Effector memory CD8-positive, alpha-beta T cell (primary cell): ENCODE results near the gene CALML6.

ENCODE experiments used
- ATAC-seq: fragments of 150-1000 bp; cut with Tn5 transposase; replicated peaks from 2 replicates; pipeline ENCODE4 v1.10.0; 2021; ENCODE audit warnings: mild to moderate bottlenecking, moderate library complexity
- DNase-seq, 3 experiments: peaks; one replicate each; pipeline ENCODE4 v3.0.0; 2021
- H3K27ac Mint-ChIP-seq, 2 donors: one replicate each; pipeline ENCODE4 v1.8.0; 2022; ENCODE audit warnings: mild to moderate bottlenecking in 2 of 2, mixed read lengths in 2 of 2, moderate library complexity in 2 of 2
- H3K27me3 Mint-ChIP-seq, 2 donors: one replicate each; pipeline ENCODE4 v1.8.0; 2022; ENCODE audit warnings: mixed read lengths in 2 of 2
- H3K36me3 Mint-ChIP-seq: one replicate; pipeline ENCODE4 v1.8.0; 2022; ENCODE audit warnings: mild to moderate bottlenecking, moderate library complexity, mixed read lengths; ENCODE audit not compliant: insufficient read depth
- H3K4me1 Mint-ChIP-seq, 2 donors: one replicate each; pipeline ENCODE4 v1.8.0; 2022; ENCODE audit warnings: low read depth in 2 of 2, mixed read lengths in 2 of 2
- H3K4me3 Mint-ChIP-seq, 2 donors: one replicate each; pipeline ENCODE4 v1.8.0; 2022; ENCODE audit warnings: mild to moderate bottlenecking in 2 of 2, mixed read lengths in 2 of 2, moderate library complexity in 2 of 2
- H3K9me3 Mint-ChIP-seq, 2 donors: one replicate each; pipeline ENCODE4 v1.8.0; 2022; ENCODE audit warnings: mixed read lengths in 2 of 2

The CALML6 gene

GRCh38 chr1:1895060-1895418, 20.0 kb upstream of the CALML6 start:
- H3K36me3 Mint-ChIP-seq: peaks cover 11% of the 10 kb centered on the region
- ATAC-seq (no peak), DNase-seq (no peak)
- peak overlapping the region in 1 of 2 donors; percentile 68 for H3K4me3 Mint-ChIP-seq
- peak overlapping the region in 1 of 2 donors; percentile 84 for H3K27ac Mint-ChIP-seq
- H3K4me1 Mint-ChIP-seq: peaks cover 22 to 25% of the 10 kb centered on the region in 2 donors
- no peaks in the 10 kb centered on the region for H3K9me3 Mint-ChIP-seq
- H3K27me3 Mint-ChIP-seq: peaks cover 9 to 20% of the 10 kb centered on the region in 2 donors

DNA sequence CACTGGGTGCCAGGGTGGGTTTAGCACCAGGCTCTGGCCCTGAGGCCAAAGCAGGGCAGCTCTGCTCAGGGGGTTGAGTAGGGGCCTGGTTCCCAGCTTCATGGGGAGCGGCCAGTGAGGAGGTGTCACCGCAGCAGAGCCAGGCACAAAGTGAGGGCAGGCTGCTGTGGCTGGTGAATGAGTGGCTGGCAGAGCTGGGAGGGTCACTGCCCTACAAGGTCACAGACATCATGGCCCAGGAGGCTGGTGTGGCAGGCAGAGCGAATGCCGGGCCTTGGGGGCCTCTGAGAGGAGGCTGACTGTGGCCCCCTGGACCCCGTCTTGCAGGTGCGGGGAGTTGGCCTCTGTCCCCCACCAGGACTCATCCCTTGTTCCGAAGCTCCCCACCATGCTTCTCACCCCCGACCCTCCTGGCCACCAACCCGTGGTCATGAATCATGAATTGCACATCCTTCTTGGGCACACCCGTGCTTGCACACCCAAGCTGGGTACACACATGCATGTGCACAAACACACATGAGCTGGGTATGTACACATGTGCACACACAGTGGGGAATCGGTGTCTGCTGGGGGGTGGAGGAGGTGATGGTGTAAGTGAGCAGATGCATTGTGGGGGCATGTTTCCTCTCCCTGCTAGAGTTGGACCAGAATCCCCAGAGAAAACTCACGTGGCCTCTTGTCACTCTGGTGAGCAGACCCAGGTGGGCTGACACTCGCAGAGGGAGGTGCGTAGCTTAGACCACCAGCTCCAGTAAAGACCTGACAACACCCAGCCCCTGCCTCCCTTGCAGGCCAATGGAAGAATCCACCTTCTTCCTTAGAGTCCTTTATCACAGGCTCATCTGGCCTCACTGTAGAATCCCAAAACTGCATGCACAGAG, 19.4 kb upstream of the CALML6 start:
- Mint-ChIP-seq H3K9me3 (no peaks in the 10 kb centered on the region), H3K27me3 (peaks cover 9 to 20% of the 10 kb centered on the region in 2 donors), H3K27ac (no peak overlapping the region), H3K4me3 (no peak overlapping the region), H3K4me1 (peaks cover 22 to 25% of the 10 kb centered on the region in 2 donors), H3K36me3 (peaks cover 8% of the 10 kb centered on the region)
- no peak for ATAC-seq
- DNase-seq: no peak

- no peak overlapping the region for H3K27ac Mint-ChIP-seq
- ATAC-seq: no peak
- no peak overlapping the region for H3K4me3 Mint-ChIP-seq
- H3K9me3 Mint-ChIP-seq: no peaks in the 10 kb centered on the region
- no peaks in the 10 kb centered on the region for H3K36me3 Mint-ChIP-seq
- H3K27me3 Mint-ChIP-seq: peaks cover 9 to 20% of the 10 kb centered on the region in 2 donors
- H3K4me1 Mint-ChIP-seq: peaks cover 11 to 14% of the 10 kb centered on the region in 2 donors
- DNase-seq: no peak
Observed at GRCh38 chr1:1898246-1898933, 16.7 kb upstream of the CALML6 start.

GRCh38 chr1:1899266-1899966, 15.6 kb upstream of the CALML6 start:
- H3K4me3 Mint-ChIP-seq: no peak overlapping the region
- H3K27ac Mint-ChIP-seq: no peak overlapping the region
- peaks cover 9 to 18% of the 10 kb centered on the region in 2 donors for H3K27me3 Mint-ChIP-seq
- DNase-seq (peak in 2 of 3 experiments; percentile 39 to 44), ATAC-seq (peak; percentile 76)
- H3K9me3 Mint-ChIP-seq: no peaks in the 10 kb centered on the region
- no peaks in the 10 kb centered on the region for H3K36me3 Mint-ChIP-seq
- peaks cover 7 to 12% of the 10 kb centered on the region in 2 donors for H3K4me1 Mint-ChIP-seq

GRCh38 chr1:1899967-1900327, 15.1 kb upstream of the CALML6 start:
- H3K4me3 Mint-ChIP-seq: no peak overlapping the region
- no peak for ATAC-seq
- H3K36me3 Mint-ChIP-seq: no peaks in the 10 kb centered on the region
- peaks cover 4 to 13% of the 10 kb centered on the region in 2 donors for H3K27me3 Mint-ChIP-seq
- peaks cover 2 to 6% of the 10 kb centered on the region in 2 donors for H3K4me1 Mint-ChIP-seq
- no peaks in the 10 kb centered on the region for H3K9me3 Mint-ChIP-seq
- DNase-seq: no peak
- no peak overlapping the region for H3K27ac Mint-ChIP-seq

DNA sequence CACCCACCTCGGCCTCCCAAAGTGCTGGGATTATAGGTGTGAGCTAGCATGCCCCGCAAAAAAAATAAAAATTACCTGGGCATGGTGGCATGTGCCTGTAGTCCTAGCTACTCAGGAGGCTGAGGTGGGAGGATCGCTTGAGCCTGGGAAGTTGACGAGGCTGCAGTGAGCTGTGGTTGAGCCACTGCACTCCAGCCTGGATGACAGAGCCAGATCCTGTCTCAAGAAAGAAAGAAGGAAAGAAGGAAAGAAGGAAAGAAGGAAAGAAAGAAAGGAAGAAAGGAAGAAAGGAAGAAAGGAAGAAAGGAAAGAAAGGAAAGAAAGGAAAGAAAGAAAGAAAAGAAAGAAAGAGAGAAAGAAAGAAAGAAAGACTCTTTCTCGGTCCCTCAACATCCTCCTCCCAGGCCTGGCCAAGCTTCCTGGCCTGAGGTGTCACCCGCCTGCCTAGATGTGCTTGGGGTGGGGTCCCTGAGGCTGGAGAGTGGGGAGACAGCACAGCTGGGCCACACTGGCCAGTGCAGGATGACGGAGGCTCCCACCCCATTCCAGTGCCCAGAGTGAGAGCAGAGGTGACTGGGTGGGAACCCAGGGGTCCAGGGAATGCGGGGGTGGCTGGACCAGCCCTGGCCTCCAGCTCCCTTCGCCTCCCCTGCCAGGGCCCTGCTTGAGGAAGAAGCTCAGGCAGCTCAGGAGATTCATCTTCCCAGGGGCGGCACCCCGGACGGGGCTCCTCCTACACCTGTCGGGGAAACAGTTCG, 14.0 kb upstream of the CALML6 start:
- Mint-ChIP-seq H3K36me3 (peaks cover 6% of the 10 kb centered on the region), H3K27me3 (peaks cover 0 to 2% of the 10 kb centered on the region in 2 donors), H3K4me3 (no peak overlapping the region), H3K9me3 (no peaks in the 10 kb centered on the region), H3K27ac (no peak overlapping the region), H3K4me1 (peaks cover under 1 to 4% of the 10 kb centered on the region in 2 donors)
- ATAC-seq: no peak
- no peak for DNase-seq

- no peak overlapping the region for H3K4me3 Mint-ChIP-seq
- no peak for DNase-seq
- ATAC-seq: no peak
- H3K4me1 Mint-ChIP-seq: peaks cover 5 to 8% of the 10 kb centered on the region in 2 donors
- no peak overlapping the region for H3K27ac Mint-ChIP-seq
- no peaks in the 10 kb centered on the region for H3K9me3 Mint-ChIP-seq
- H3K27me3 Mint-ChIP-seq: no peaks in the 10 kb centered on the region
- peaks cover 6% of the 10 kb centered on the region for H3K36me3 Mint-ChIP-seq
Observed at GRCh38 chr1:1901641-1902294, 13.3 kb upstream of the CALML6 start.

- Mint-ChIP-seq H3K27ac (no peak overlapping the region), H3K4me3 (no peak overlapping the region), H3K4me1 (peaks cover 5 to 8% of the 10 kb centered on the region in 2 donors), H3K9me3 (no peaks in the 10 kb centered on the region), H3K27me3 (no peaks in the 10 kb centered on the region), H3K36me3 (peaks cover 6% of the 10 kb centered on the region)
- no peak for DNase-seq
- ATAC-seq: no peak
Observed at GRCh38 chr1:1903224-1903623, 11.8 kb upstream of the CALML6 start.

- H3K36me3 Mint-ChIP-seq: peaks cover 10% of the 10 kb centered on the region
- H3K4me3 Mint-ChIP-seq: peak overlapping the region; percentile 50 to 69
- H3K4me1 Mint-ChIP-seq: peaks cover 12 to 15% of the 10 kb centered on the region in 2 donors
- ATAC-seq: peak; percentile 26
- H3K27ac Mint-ChIP-seq: no peak overlapping the region
- peak; percentile 57 to 59 (median 57) for DNase-seq
- no peaks in the 10 kb centered on the region for H3K9me3 Mint-ChIP-seq
- H3K27me3 Mint-ChIP-seq: no peaks in the 10 kb centered on the region
Observed at GRCh38 chr1:1906185-1907097, 8.6 kb upstream of the CALML6 start.

DNA sequence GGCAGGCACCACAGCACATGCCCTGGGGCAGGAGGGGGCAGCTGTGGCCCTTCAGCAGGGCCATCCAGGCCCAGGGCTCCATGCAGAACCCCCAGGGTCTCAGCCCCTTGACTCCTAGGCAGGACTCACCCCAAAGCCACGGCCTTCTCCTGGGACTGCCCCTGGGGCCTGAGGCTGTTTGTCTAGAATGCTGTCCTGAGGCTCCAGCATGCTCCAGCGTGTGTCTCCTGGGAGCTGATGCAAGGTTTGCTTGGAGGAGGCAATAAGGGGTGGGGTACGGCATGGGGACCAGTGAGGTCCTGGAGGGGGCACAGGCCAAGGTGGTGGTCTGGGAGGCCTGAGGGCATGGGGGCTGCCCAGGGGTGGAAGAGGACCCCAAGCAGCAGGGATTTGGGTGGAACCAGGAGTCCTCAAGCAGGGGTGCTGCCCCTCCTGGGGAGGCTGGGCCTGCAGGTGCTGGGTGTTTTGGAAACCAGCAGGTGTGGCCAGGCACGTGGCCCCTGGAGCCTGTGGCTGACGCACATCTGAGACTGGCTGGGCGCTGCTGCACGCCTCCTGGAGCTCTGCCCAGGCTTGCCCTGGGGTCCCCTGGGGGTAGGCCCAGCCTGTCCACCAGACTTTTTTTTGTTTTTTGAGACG, 7.8 kb upstream of the CALML6 start:
- H3K4me3 Mint-ChIP-seq: peak overlapping the region in 1 of 2 donors; percentile 69
- no peaks in the 10 kb centered on the region for H3K27me3 Mint-ChIP-seq
- no peak overlapping the region for H3K27ac Mint-ChIP-seq
- DNase-seq (no peak), ATAC-seq (no peak)
- no peaks in the 10 kb centered on the region for H3K9me3 Mint-ChIP-seq
- peaks cover 12 to 18% of the 10 kb centered on the region in 2 donors for H3K4me1 Mint-ChIP-seq
- H3K36me3 Mint-ChIP-seq: peaks cover 10% of the 10 kb centered on the region

GRCh38 chr1:1908506-1908791, 6.6 kb upstream of the CALML6 start:
- H3K36me3 Mint-ChIP-seq: peaks cover 10% of the 10 kb centered on the region
- H3K9me3 Mint-ChIP-seq: no peaks in the 10 kb centered on the region
- H3K4me3 Mint-ChIP-seq: peak overlapping the region; percentile 69 to 79
- peaks cover 0 to 2% of the 10 kb centered on the region in 2 donors for H3K27me3 Mint-ChIP-seq
- no peak for DNase-seq
- H3K4me1 Mint-ChIP-seq: peaks cover 12 to 18% of the 10 kb centered on the region in 2 donors
- no peak for ATAC-seq
- peak overlapping the region in 1 of 2 donors; percentile 93 for H3K27ac Mint-ChIP-seq
